ENCODE results near the gene VWF. TPM values are rescaled to one million over a fixed set of nuclear protein-coding genes. Genes with fewer than 3 reads are reported as not detected.

Gene VWF
- total RNA-seq, 1 donor, result 0.72 TPM

DNA sequence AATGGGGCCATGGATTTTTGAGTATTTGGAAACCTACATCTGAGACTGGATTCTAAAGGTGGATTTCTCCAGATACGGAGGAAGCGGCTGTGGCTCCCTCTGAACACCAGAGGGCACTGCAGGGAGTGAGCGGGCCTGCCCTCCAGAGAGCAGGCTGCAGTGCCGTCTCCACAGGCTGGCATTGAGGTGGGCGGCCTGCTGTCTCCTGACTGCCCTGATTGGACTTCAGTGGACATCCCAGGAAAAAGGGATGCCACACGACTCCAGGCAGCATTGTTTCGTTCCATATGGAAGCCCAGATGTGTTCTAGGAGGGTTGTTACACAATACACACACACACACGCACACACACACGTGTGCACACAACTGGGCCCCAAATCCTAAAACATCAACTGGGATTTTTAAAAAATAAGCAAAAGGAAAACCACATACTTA, 158.5 kb downstream of the VWF start:
- no peaks in the 10 kb centered on the region for H3K4me1 ChIP-seq (ENCODE audit: insufficient read depth, low read length)
- H3K9me3 ChIP-seq (ENCODE audit: low read depth, low read length), result no peaks in the 10 kb centered on the region
- no peaks in the 10 kb centered on the region for H4K20me1 ChIP-seq (ENCODE audit: insufficient read depth, low read length)
- peak overlapping the region; percentile 72 for H2AFZ ChIP-seq (ENCODE audit: low read length)
- H3K79me2 ChIP-seq (ENCODE audit: insufficient read depth, low read length), result no peaks in the 10 kb centered on the region
- DNase-seq (ENCODE audit: insufficient read length, low spot score, missing footprints), result peak; percentile 93
- no peaks in the 10 kb centered on the region for H3K36me3 ChIP-seq (ENCODE audit: insufficient read depth, low read length)
- TF ChIP-seq, protein P1, sequence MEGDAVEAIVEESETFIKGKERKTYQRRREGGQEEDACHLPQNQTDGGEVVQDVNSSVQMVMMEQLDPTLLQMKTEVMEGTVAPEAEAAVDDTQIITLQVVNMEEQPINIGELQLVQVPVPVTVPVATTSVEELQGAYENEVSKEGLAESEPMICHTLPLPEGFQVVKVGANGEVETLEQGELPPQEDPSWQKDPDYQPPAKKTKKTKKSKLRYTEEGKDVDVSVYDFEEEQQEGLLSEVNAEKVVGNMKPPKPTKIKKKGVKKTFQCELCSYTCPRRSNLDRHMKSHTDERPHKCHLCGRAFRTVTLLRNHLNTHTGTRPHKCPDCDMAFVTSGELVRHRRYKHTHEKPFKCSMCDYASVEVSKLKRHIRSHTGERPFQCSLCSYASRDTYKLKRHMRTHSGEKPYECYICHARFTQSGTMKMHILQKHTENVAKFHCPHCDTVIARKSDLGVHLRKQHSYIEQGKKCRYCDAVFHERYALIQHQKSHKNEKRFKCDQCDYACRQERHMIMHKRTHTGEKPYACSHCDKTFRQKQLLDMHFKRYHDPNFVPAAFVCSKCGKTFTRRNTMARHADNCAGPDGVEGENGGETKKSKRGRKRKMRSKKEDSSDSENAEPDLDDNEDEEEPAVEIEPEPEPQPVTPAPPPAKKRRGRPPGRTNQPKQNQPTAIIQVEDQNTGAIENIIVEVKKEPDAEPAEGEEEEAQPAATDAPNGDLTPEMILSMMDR (IDR thresholded peaks at IDR 0.05; ENCODE audit: extremely low read depth, low read depth, low read length), result peak; percentile 86
- H3K27me3 ChIP-seq (ENCODE audit: insufficient read depth, low read length), result peaks cover 20% of the 10 kb centered on the region
- H3K4me3 ChIP-seq (ENCODE audit: insufficient read depth, low read length), result no peak overlapping the region
- no peak overlapping the region for H3K4me2 ChIP-seq (ENCODE audit: insufficient read depth, low read length)
- no peak overlapping the region for H3K27ac ChIP-seq (ENCODE audit: low read depth, low read length)

DNA sequence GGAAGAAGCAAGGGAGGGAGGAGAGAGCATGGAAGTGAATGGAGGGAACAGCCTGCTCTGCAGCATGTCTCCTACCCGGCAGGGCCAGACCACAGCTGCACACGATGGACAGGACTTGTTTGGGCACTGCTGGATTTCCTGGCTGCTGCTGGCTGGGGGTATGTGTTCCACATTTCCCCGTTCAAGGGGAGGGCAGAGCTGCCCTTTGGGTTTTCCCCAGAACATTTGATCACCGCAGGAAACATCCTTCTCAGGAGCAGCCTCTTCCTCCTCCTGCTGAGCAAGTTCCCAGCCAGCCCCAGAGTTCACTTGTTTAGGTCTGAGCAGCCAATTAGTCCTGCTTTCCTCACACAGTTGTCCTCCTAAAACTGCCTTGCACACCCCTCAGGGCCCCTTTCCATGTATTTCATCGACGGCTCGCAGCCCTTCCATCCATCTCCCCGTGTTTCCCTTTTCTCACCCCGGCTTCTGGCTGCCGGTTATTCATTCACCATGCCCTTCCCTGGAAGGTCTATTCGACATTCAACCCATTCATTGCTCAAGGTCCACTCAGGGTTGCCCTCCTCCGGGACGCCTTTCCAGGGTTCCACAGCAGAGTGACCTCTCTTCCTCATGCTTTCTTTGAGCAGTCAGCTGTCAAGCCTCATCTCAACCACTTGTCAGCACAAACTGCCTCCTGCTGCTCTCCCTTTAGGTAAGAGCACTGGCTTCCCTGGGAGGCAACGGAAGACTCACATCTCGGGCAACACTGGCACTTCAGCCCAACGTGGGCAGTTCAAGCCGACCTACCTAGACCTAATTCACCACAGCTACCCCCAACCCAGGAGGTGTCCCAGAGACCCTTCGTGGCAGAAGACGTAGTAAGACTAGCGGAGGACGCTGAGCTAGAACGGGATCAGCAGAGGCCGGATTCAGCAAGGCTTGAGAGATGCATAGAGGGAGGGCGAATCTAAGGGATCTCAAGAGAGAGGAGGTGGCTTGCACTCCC, 159.3 kb downstream of the VWF start:
- no peaks in the 10 kb centered on the region for H3K9me3 ChIP-seq (ENCODE audit: low read depth, low read length)
- H3K27ac ChIP-seq (ENCODE audit: low read depth, low read length), result no peak overlapping the region
- H3K79me2 ChIP-seq (ENCODE audit: insufficient read depth, low read length), result no peaks in the 10 kb centered on the region
- H2AFZ ChIP-seq (ENCODE audit: low read length), result no peak overlapping the region
- no peaks in the 10 kb centered on the region for H4K20me1 ChIP-seq (ENCODE audit: insufficient read depth, low read length)
- H3K4me1 ChIP-seq (ENCODE audit: insufficient read depth, low read length), result no peaks in the 10 kb centered on the region
- DNase-seq (ENCODE audit: insufficient read length, low spot score, missing footprints), result no peak
- no peak overlapping the region for H3K4me2 ChIP-seq (ENCODE audit: insufficient read depth, low read length)
- H3K27me3 ChIP-seq (ENCODE audit: insufficient read depth, low read length), result peaks cover 18% of the 10 kb centered on the region
- TF ChIP-seq, protein P1 (IDR thresholded peaks at IDR 0.05; ENCODE audit: extremely low read depth, low read depth, low read length), result no peak
- H3K4me3 ChIP-seq (ENCODE audit: insufficient read depth, low read length), result no peak overlapping the region
- no peaks in the 10 kb centered on the region for H3K36me3 ChIP-seq (ENCODE audit: insufficient read depth, low read length)

DNA sequence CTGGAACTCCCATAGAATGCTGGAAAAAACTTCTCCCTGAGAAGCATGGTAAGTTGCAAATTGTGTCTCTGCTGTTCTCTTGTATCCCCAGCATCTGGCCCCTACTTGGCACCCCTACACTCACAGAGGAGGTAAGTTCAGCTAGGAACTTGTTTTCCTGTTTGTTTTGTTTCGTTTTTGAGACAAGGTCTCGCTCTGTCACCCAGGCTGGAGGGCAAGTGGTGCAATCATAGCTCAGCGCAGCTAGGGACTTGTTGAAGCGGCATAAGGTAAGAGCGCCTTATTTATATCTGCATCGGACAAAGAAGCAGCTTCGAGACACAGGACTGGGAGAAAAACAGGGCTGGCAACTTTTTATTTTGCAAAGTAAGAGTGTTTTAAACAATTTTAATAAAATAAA, 161.0 kb downstream of the VWF start:
- Histone ChIP-seq H3K27me3 (ENCODE audit: insufficient read depth, low read length) (peaks cover 10% of the 10 kb centered on the region), H4K20me1 (ENCODE audit: insufficient read depth, low read length) (no peaks in the 10 kb centered on the region), H3K4me2 (ENCODE audit: insufficient read depth, low read length) (no peak overlapping the region), H3K4me3 (ENCODE audit: insufficient read depth, low read length) (no peak overlapping the region), H3K4me1 (ENCODE audit: insufficient read depth, low read length) (no peaks in the 10 kb centered on the region), H2AFZ (ENCODE audit: low read length) (no peak overlapping the region), H3K36me3 (ENCODE audit: insufficient read depth, low read length) (no peaks in the 10 kb centered on the region), H3K27ac (ENCODE audit: low read depth, low read length) (no peak overlapping the region), H3K79me2 (ENCODE audit: insufficient read depth, low read length) (no peaks in the 10 kb centered on the region), H3K9me3 (ENCODE audit: low read depth, low read length) (no peaks in the 10 kb centered on the region)
- TF ChIP-seq, protein P1 (IDR thresholded peaks at IDR 0.05; ENCODE audit: extremely low read depth, low read depth, low read length), result no peak
- DNase-seq (ENCODE audit: insufficient read length, low spot score, missing footprints), result no peak

DNA sequence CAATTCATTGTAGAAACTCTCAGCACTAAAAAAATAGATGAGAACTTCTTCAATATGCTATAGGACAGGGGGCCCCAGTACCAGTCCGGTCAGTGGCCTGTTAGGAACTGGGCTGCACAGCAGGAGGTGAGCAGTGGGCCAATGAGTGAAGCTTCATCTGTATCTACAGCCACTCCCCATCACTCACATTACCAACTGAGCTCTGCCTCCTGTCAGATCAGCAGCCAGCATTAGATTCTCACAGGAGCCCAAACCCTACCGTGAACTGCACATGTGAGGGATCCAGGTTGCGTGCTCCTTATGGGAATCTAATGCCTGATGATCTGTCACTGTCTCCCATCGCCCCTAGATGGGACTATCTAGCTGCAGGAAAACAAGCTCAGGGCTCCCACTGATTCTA, 163.7 kb downstream of the VWF start:
- H3K36me3 ChIP-seq (ENCODE audit: insufficient read depth, low read length), result no peaks in the 10 kb centered on the region
- H3K9me3 ChIP-seq (ENCODE audit: low read depth, low read length), result no peaks in the 10 kb centered on the region
- peaks cover 10% of the 10 kb centered on the region for H3K27me3 ChIP-seq (ENCODE audit: insufficient read depth, low read length)
- H3K79me2 ChIP-seq (ENCODE audit: insufficient read depth, low read length), result no peaks in the 10 kb centered on the region
- no peak overlapping the region for H3K4me2 ChIP-seq (ENCODE audit: insufficient read depth, low read length)
- no peak overlapping the region for H3K27ac ChIP-seq (ENCODE audit: low read depth, low read length)
- no peaks in the 10 kb centered on the region for H4K20me1 ChIP-seq (ENCODE audit: insufficient read depth, low read length)
- TF ChIP-seq, protein P1 (IDR thresholded peaks at IDR 0.05; ENCODE audit: extremely low read depth, low read depth, low read length), result no peak
- no peak overlapping the region for H3K4me3 ChIP-seq (ENCODE audit: insufficient read depth, low read length)
- no peak overlapping the region for H2AFZ ChIP-seq (ENCODE audit: low read length)
- no peaks in the 10 kb centered on the region for H3K4me1 ChIP-seq (ENCODE audit: insufficient read depth, low read length)
- DNase-seq (ENCODE audit: insufficient read length, low spot score, missing footprints), result no peak

All from osteoblast (primary cell).